HCT116 (cell line): Measurements from ENCODE around the gene BNC1. TPM values are rescaled to one million over a fixed set of nuclear protein-coding genes. Genes with fewer than 3 reads are reported as not detected.

Experiments
- ATAC-seq: fragments of 200-7000 bp; cut with Tn5 transposase; 2 replicates; pipeline ENCODE4 v1.9.1; 2020; ENCODE audit warnings: mild to moderate bottlenecking, moderate library complexity
- BruUV-seq: library from RNA; stranded (reverse); fragments of 400-500 nt; replicated peaks from 2 replicates; lab custom pipeline; 2021; lab: Mats Ljungman, UMichigan
- CTCF ChIA-PET: fragments of 300-600 bp; sonication (Branson Sonifier 250); formaldehyde crosslinking; loops from one replicate; lab custom pipeline; 2021; ENCODE audit warnings: antibody characterized with exemption; lab: Charles Lee
- POLR2A ChIA-PET: fragments of 300-600, 350-600 bp; sonication (Branson Sonifier 250); formaldehyde crosslinking; loops from one replicate; lab custom pipeline; 2021; ENCODE audit warnings: antibody characterized with exemption; lab: Charles Lee
- RAD21 ChIA-PET, 2 experiments: fragments of 300-600 bp; sonication (Branson Sonifier 250); formaldehyde crosslinking; loops; one replicate each; lab custom pipeline; 2023; ENCODE audit warnings: low total read pairs in 2 of 2; ENCODE audit not compliant: uncharacterized antibody in 2 of 2, unreplicated experiment in 2 of 2, low non-redundant PET in 1 of 2; lab: Charles Lee
- DNase-seq: peaks from one replicate; pipeline ENCODE4 v3.0.0-alpha.2; 2010; ENCODE audit warnings: low read depth, low spot score
- H2AFZ ChIP-seq: fragments of 200-600 bp; shearing (Covaris generic), sonication (generic); 2 replicates; pipeline ENCODE4 v1.6.1; 2017; ENCODE audit warnings: low read depth, mixed run types, mixed read lengths, antibody characterized with exemption, low read length; ENCODE audit not compliant: poor library complexity, severe bottlenecking
- H3K27ac ChIP-seq: 2 replicates; pipeline ENCODE4 v1.5.1; 2012; ENCODE audit warnings: low read depth, low read length
- H3K27me3 ChIP-seq: fragments of 200-600 bp; sonication (generic); 2 replicates; pipeline ENCODE4 v1.6.1; 2016; ENCODE audit warnings: mixed run types, low read length, mixed read lengths; ENCODE audit not compliant: insufficient read depth
- H3K36me3 ChIP-seq, 2 experiments: fragments of 200-500 bp in 1 of 2; fragments of 200-600 bp in 1 of 2; sonication (Bioruptor generic) in 1 of 2; sonication (generic) in 1 of 2; 2 replicates each; pipeline versions ENCODE4 v1.5.1 to v1.6.1; 2014 to 2016; ENCODE audit warnings: low read length in 2 of 2, inconsistent platforms in 1 of 2, mixed read lengths in 1 of 2, mixed run types in 1 of 2; ENCODE audit not compliant: insufficient read depth in 2 of 2, control insufficient read depth in 1 of 2
- H3K4me1 ChIP-seq, 2 experiments: fragments of 200-600 bp in 1 of 2; sonication (generic) in 1 of 2; 2 replicates each; pipeline versions ENCODE4 v1.5.1 to v1.6.1; 2012 to 2017; ENCODE audit warnings: low read length in 2 of 2, inconsistent platforms in 1 of 2, mild to moderate bottlenecking in 1 of 2, mixed read lengths in 1 of 2, mixed run types in 1 of 2, moderate library complexity in 1 of 2; ENCODE audit not compliant: insufficient read depth in 2 of 2, control insufficient read depth in 1 of 2
- H3K4me2 ChIP-seq: fragments of 200-600 bp; sonication (generic); 2 replicates; pipeline ENCODE4 v1.6.1; 2017; ENCODE audit warnings: mixed run types, low read length, mixed read lengths
- H3K4me3 ChIP-seq, 2 experiments: fragments of 200-600 bp in 1 of 2; sonication (generic) in 1 of 2; replicated peaks in 1 of 2; 2 replicates each; pipeline ENCODE4 v1.5.1; 2011 to 2016; ENCODE audit warnings: low read length in 2 of 2, control low read depth in 1 of 2, low read depth in 1 of 2, mild to moderate bottlenecking in 1 of 2, mixed read lengths in 1 of 2, mixed run types in 1 of 2
- H3K79me2 ChIP-seq: fragments of 200-600 bp; sonication (generic); 2 replicates; pipeline ENCODE4 v1.6.1; 2017; ENCODE audit warnings: mild to moderate bottlenecking, mixed run types, low read length, moderate library complexity, mixed read lengths; ENCODE audit not compliant: insufficient read depth
- H3K9ac ChIP-seq: fragments of 200-600 bp; sonication (generic); 2 replicates; pipeline ENCODE4 v1.6.1; 2016; ENCODE audit warnings: low read length, mixed read lengths
- H3K9me2 ChIP-seq: fragments of 200-600 bp; sonication (generic), shearing (Covaris generic); 2 replicates; pipeline ENCODE4 v1.6.1; 2017; ENCODE audit warnings: mixed run types, mild to moderate bottlenecking, moderate library complexity; ENCODE audit not compliant: insufficient read depth
- H3K9me3 ChIP-seq, 2 experiments: fragments of 200-500 bp in 1 of 2; fragments of 200-600 bp in 1 of 2; sonication (Bioruptor generic) in 1 of 2; sonication (generic) in 1 of 2; 2 replicates each; pipeline ENCODE4 v1.6.1; 2014 to 2017; ENCODE audit warnings: low read length in 2 of 2, mixed read lengths in 2 of 2, inconsistent platforms in 1 of 2, low read depth in 1 of 2, mild to moderate bottlenecking in 1 of 2, mixed run types in 1 of 2, moderate library complexity in 1 of 2; ENCODE audit not compliant: control insufficient read depth in 1 of 2, insufficient read depth in 1 of 2
- H4K20me1 ChIP-seq: fragments of 200-600 bp; sonication (generic), shearing (Covaris generic); 2 replicates; pipeline ENCODE4 v1.6.1; 2017; ENCODE audit warnings: mixed run types, mild to moderate bottlenecking, moderate library complexity; ENCODE audit not compliant: insufficient read depth
- EGR1 ChIP-seq: IDR thresholded peaks from 2 replicates; pipeline ENCODE4 v1.6.1; 2012; ENCODE audit warnings: low read depth
- MAX ChIP-seq: IDR thresholded peaks from 2 replicates; pipeline ENCODE4 v1.6.1; 2012
- POLR2A ChIP-seq: IDR thresholded peaks from 2 replicates; pipeline ENCODE4 v1.7.0; 2011; ENCODE audit warnings: borderline replicate concordance; ENCODE audit not compliant: insufficient read depth, insufficient read length; ENCODE audit errors: extremely low read depth
- REST ChIP-seq: IDR thresholded peaks from 2 replicates; pipeline ENCODE4 v1.6.1; 2012; ENCODE audit warnings: low read depth
- intact Hi-C: fragments of 100-400 bp; cut with micrococcal nuclease; formaldehyde crosslinking; loops from 2 replicates; pipeline ENCODE4 v1.10.0; 2022
- total RNA-seq: library from RNA; stranded (reverse); gene quantifications from one replicate; pipeline ENCODE4 v1.2.1, GENCODE V29; 2021; ENCODE audit not compliant: unreplicated experiment

The BNC1 gene
- total RNA-seq, 1 experiment from 2014 or later: not detected

- Histone ChIP-seq H3K9me2 (no peaks in the 10 kb centered on the region), H3K79me2 (no peaks in the 10 kb centered on the region)
- no peak for TF ChIP-seq REST
- no peak for TF ChIP-seq POLR2A
- TF ChIP-seq MAX: no peak
- TF ChIP-seq EGR1: no peak
- TF ChIP-seq, all 23 proteins: peak for 0
- ChIA-PET RAD21 (interaction anchor here (0.6 to 3.0 kb wide), 10 partner anchors 83 to 316 kb away, joined by 3 to 31 read pairs (median 5); no protein-coding TSS in a partner anchor), CTCF (interaction anchor here (0.6 to 5.3 kb wide), 24 partner anchors 10 to 498 kb away, joined by 3 to 125 read pairs (median 5); partner anchors contain the start of genes C15orf40 and SH3GL3), POLR2A (interaction anchor here (1.0 to 2.5 kb wide), 2 partner anchors 131 to 187 kb away, joined by 3 to 12 read pairs; no protein-coding TSS in a partner anchor)
- Histone ChIP-seq H4K20me1 (no peaks in the 10 kb centered on the region), H3K27me3 (no peaks in the 10 kb centered on the region), H3K4me3 (no peak overlapping the region), H3K4me1 (no peaks in the 10 kb centered on the region), H3K4me2 (no peak overlapping the region), H3K27ac (no peak overlapping the region), H3K9ac (no peak overlapping the region), H2AFZ (no peak overlapping the region), H3K9me3 (no peaks in the 10 kb centered on the region), H3K36me3 (no peaks in the 10 kb centered on the region)
- intact Hi-C loops: loop anchor here (5.0 to 10.0 kb wide), 2 partner anchors 476 to 788 kb away; no protein-coding TSS in a partner anchor
- DNase-seq: no peak
- no TSS peak for BruUV-seq
- ATAC-seq: no peak
These were observed 35.5 kb downstream of the BNC1 start for GRCh38 chr15:83249030-83249343.
